ENCODE results near the gene RIF1. TPM values are rescaled to one million over a fixed set of nuclear protein-coding genes. Genes with fewer than 3 reads are reported as not detected.

Gene RIF1
- total and polyA plus RNA-seq, 4 donors = 2.2 to 26.9 (median 12.2) TPM

Small RNA genes lying within 50 kb of the gene (small RNA-seq; reads per million reads assigned to genes)
- gene MIR4773-1 (not detected), gene RN7SL124P (not detected)

Other genes starting within 250 kb of the RIF1 start
- 1 to 10 TPM; 3.5 to 4.9 TPM for gene RBM43, start 148.0 kb upstream of the RIF1 start, total RNA-seq
- 1 to 10 TPM; 1.6 to 1.8 TPM for gene RBM43, start 148.0 kb upstream of the RIF1 start, polyA plus RNA-seq
- gene NMI, start 120.2 kb upstream of the RIF1 start, total RNA-seq = 10 to 100 TPM; 12.6 to 15.2 TPM
- gene NMI, start 120.2 kb upstream of the RIF1 start, polyA plus RNA-seq = 10 to 100 TPM in 1 of 2 donors, 1 to 10 TPM in 1; 8.6 to 13.1 TPM
- under 1 TPM; 0.17 to 0.28 TPM for gene TNFAIP6, start 52.3 kb upstream of the RIF1 start, total RNA-seq
- gene TNFAIP6, start 52.3 kb upstream of the RIF1 start, polyA plus RNA-seq = under 1 TPM; 0.18 to 0.21 TPM